HCT116 (cell line): ENCODE measurements around the gene NUB1.

Experiments
- CTCF ChIP-seq, 3 experiments: fragments of 200-600 bp in 1 of 3; sonication (generic) in 1 of 3; IDR thresholded peaks in 2 of 3; conservative IDR thresholded peaks in 1 of 3; 2 replicates each; pipeline ENCODE4 v1.5.1; 2012 to 2017; ENCODE audit warnings: low read depth in 2 of 3, low read length in 2 of 3, antibody characterized with exemption in 1 of 3, borderline replicate concordance in 1 of 3, control low read depth in 1 of 3, mild to moderate bottlenecking in 1 of 3, mixed read lengths in 1 of 3, mixed run types in 1 of 3, moderate library complexity in 1 of 3; ENCODE audit not compliant: insufficient read depth in 1 of 3
- EGR1 ChIP-seq: IDR thresholded peaks from 2 replicates; pipeline ENCODE4 v1.6.1; 2012; ENCODE audit warnings: low read depth
- EZH2 ChIP-seq: fragments of 200-600 bp; sonication (generic); IDR thresholded peaks from 2 replicates; pipeline ENCODE4 v1.6.1; 2017; ENCODE audit warnings: antibody characterized with exemption, mixed run types
- MAX ChIP-seq: IDR thresholded peaks from 2 replicates; pipeline ENCODE4 v1.6.1; 2012
- POLR2A ChIP-seq: IDR thresholded peaks from 2 replicates; pipeline ENCODE4 v1.7.0; 2011; ENCODE audit warnings: borderline replicate concordance; ENCODE audit not compliant: insufficient read depth, insufficient read length; ENCODE audit errors: extremely low read depth
- POLR2AphosphoS5 ChIP-seq: IDR thresholded peaks from 2 replicates; pipeline ENCODE4 v1.6.1; 2011; ENCODE audit warnings: mild to moderate bottlenecking, low read depth, low read length, moderate library complexity
- REST ChIP-seq: IDR thresholded peaks from 2 replicates; pipeline ENCODE4 v1.6.1; 2012; ENCODE audit warnings: low read depth
- SRF ChIP-seq: IDR thresholded peaks from 2 replicates; pipeline ENCODE4 v1.6.1; 2012; ENCODE audit warnings: low read depth
- TCF7L2 ChIP-seq: IDR thresholded peaks from 2 replicates; pipeline ENCODE4 v1.7.0; 2011; ENCODE audit warnings: borderline replicate concordance, inconsistent platforms; ENCODE audit not compliant: insufficient read depth, insufficient read length; ENCODE audit errors: extremely low read depth
- ZNF274 ChIP-seq: fragments of 200-500 bp; sonication (Bioruptor generic); IDR thresholded peaks from 2 replicates; pipeline ENCODE4 v1.6.1; 2014; ENCODE audit warnings: mild to moderate bottlenecking, low read depth, low read length, inconsistent platforms
- TF ChIP-seq, protein P1 (sequence below): IDR thresholded peaks from 2 replicates; pipeline ENCODE4 v1.6.1; 2011; ENCODE audit warnings: mild to moderate bottlenecking, low read length, moderate library complexity; ENCODE audit not compliant: insufficient replicate concordance; ENCODE audit errors: extremely low read depth

DNA sequence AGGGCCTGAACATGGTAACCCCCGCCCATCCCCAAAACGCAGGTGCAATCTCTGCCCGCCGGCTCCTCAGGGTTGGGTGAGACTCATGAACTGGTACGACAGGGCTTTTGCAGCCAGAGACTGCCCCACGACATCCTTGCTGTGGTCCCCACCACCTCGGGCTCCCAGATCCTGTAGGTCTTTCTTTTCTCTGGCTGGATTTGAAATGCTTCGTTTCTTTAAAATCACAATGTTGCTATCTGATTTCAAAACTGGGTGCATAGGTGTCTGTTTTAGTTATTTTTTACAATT lies 46.3 kb downstream of the NUB1 start:
- TF ChIP-seq CTCF (IDR thresholded peaks at IDR 0.05 in 2 of 3, conservative IDR thresholded peaks at IDR 0.05 in 1 of 3; ENCODE audit: borderline replicate concordance in 1 of 3, insufficient read depth in 1 of 3, low read depth in 2 of 3, low read length in 2 of 3) (no peak), TCF7L2 (no peak), EZH2 (no peak), SRF (no peak), POLR2AphosphoS5 (no peak), POLR2A (no peak), REST (no peak), ZNF274 (no peak), MAX (no peak), EGR1 (no peak)
- TF ChIP-seq, protein P1, sequence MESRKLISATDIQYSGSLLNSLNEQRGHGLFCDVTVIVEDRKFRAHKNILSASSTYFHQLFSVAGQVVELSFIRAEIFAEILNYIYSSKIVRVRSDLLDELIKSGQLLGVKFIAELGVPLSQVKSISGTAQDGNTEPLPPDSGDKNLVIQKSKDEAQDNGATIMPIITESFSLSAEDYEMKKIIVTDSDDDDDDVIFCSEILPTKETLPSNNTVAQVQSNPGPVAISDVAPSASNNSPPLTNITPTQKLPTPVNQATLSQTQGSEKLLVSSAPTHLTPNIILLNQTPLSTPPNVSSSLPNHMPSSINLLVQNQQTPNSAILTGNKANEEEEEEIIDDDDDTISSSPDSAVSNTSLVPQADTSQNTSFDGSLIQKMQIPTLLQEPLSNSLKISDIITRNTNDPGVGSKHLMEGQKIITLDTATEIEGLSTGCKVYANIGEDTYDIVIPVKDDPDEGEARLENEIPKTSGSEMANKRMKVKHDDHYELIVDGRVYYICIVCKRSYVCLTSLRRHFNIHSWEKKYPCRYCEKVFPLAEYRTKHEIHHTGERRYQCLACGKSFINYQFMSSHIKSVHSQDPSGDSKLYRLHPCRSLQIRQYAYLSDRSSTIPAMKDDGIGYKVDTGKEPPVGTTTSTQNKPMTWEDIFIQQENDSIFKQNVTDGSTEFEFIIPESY = no peak
